Osteoblast (primary cell): ENCODE data around the gene AGBL4. TPM values are rescaled to one million over a fixed set of nuclear protein-coding genes. Genes with fewer than 3 reads are reported as not detected.

Source experiments
- DNase-seq: peaks from one replicate; pipeline ENCODE4 v3.0.0; 2011; ENCODE audit warnings: low spot score, mixed read lengths; ENCODE audit not compliant: insufficient read length; ENCODE audit errors: missing footprints
- H2AFZ ChIP-seq: 2 replicates; pipeline ENCODE4 v1.6.0; 2011; ENCODE audit warnings: mild to moderate bottlenecking, low read length
- H3K27ac ChIP-seq: 2 replicates; pipeline ENCODE4 v1.5.1; 2011; ENCODE audit warnings: mild to moderate bottlenecking, low read depth, low read length, moderate library complexity
- H3K27me3 ChIP-seq: 2 replicates; pipeline ENCODE4 v1.6.0; 2012; ENCODE audit warnings: mild to moderate bottlenecking, control low read depth, inconsistent platforms, low read length, moderate library complexity; ENCODE audit not compliant: insufficient read depth
- H3K36me3 ChIP-seq: 2 replicates; pipeline ENCODE4 v1.5.1; 2011; ENCODE audit warnings: mild to moderate bottlenecking, low read length, control low read depth, moderate library complexity; ENCODE audit not compliant: insufficient read depth
- H3K4me1 ChIP-seq: 2 replicates; pipeline ENCODE4 v1.5.1; 2011; ENCODE audit warnings: mild to moderate bottlenecking, low read length, control low read depth, moderate library complexity; ENCODE audit not compliant: insufficient read depth
- H3K4me2 ChIP-seq: 2 replicates; pipeline ENCODE4 v1.6.0; 2011; ENCODE audit warnings: mild to moderate bottlenecking, low read length; ENCODE audit not compliant: insufficient read depth
- H3K4me3 ChIP-seq: fragments of 200-600 bp; sonication (generic); 3 replicates; pipeline ENCODE4 v1.5.1; 2012; ENCODE audit warnings: mild to moderate bottlenecking, low read length, inconsistent platforms; ENCODE audit not compliant: insufficient read depth
- H3K79me2 ChIP-seq: 2 replicates; pipeline ENCODE4 v1.6.0; 2012; ENCODE audit warnings: mild to moderate bottlenecking, low read length, control low read depth, inconsistent platforms; ENCODE audit not compliant: insufficient read depth
- H3K9me3 ChIP-seq: 2 replicates; pipeline ENCODE4 v1.5.1; 2011; ENCODE audit warnings: low read depth, low read length, control low read depth
- H4K20me1 ChIP-seq: 2 replicates; pipeline ENCODE4 v1.6.0; 2012; ENCODE audit warnings: mild to moderate bottlenecking, low read length, control low read depth; ENCODE audit not compliant: insufficient read depth
- total RNA-seq: library from RNA; depleted of rRNA; stranded (reverse); fragments of >200 nt; gene quantifications from 2 replicates; pipeline ENCODE4 v1.2.3, GENCODE V29; 2012
- TF ChIP-seq, protein P1 (sequence below): IDR thresholded peaks from 2 replicates; pipeline ENCODE4 v1.5.1; 2011; ENCODE audit warnings: mild to moderate bottlenecking, low read depth, low read length, moderate library complexity; ENCODE audit errors: extremely low read depth

The AGBL4 gene
- total RNA-seq, 1 donor, result not detected

DNA sequence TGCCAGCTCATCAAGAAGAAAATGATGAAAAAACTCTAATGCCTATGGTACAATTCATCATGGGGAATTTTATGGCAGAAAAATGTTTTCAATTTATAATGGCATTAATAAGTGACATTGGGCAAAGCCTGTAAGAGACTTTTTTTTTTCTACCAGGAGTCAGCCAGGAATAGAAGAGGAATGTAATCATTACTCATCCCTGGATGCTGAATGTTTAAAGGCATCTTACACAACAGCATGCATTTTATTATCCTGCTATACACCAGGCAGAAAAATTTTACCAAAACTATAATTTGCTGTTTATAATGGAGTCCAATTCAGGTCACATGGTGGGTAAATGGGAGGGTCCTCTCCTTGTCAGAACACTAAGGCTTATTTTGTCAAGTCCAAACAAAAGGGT, 1057.2 kb downstream of the AGBL4 start:
- H3K4me2 ChIP-seq, result no peak overlapping the region
- DNase-seq, result no peak
- no peaks in the 10 kb centered on the region for H3K9me3 ChIP-seq

DNA sequence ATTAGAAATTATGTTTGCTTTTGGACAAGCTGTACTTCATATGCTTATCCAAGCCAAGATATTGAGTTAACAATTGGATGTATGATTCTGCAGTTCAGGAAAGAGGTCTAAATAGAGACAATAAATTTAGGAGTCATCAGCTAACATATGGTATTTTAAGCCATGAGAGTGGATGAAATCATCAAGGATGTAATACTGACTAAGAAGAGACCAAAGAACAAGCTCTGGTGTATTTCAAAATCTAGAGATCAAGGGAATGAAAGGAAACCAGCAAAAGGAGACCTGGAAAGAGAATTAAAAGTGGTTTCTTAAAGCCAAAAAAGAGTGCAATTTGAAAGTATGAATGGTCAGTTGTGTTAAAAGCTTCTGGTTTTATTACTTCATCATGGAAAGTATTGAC, 1063.4 kb downstream of the AGBL4 start:
- Histone ChIP-seq H3K4me3 (no peak overlapping the region), H3K79me2 (no peaks in the 10 kb centered on the region), H3K4me2 (no peak overlapping the region), H3K27me3 (no peaks in the 10 kb centered on the region), H3K9me3 (no peaks in the 10 kb centered on the region), H3K36me3 (no peaks in the 10 kb centered on the region), H2AFZ (no peak overlapping the region), H4K20me1 (no peaks in the 10 kb centered on the region), H3K4me1 (no peaks in the 10 kb centered on the region), H3K27ac (no peak overlapping the region)
- TF ChIP-seq, protein P1, sequence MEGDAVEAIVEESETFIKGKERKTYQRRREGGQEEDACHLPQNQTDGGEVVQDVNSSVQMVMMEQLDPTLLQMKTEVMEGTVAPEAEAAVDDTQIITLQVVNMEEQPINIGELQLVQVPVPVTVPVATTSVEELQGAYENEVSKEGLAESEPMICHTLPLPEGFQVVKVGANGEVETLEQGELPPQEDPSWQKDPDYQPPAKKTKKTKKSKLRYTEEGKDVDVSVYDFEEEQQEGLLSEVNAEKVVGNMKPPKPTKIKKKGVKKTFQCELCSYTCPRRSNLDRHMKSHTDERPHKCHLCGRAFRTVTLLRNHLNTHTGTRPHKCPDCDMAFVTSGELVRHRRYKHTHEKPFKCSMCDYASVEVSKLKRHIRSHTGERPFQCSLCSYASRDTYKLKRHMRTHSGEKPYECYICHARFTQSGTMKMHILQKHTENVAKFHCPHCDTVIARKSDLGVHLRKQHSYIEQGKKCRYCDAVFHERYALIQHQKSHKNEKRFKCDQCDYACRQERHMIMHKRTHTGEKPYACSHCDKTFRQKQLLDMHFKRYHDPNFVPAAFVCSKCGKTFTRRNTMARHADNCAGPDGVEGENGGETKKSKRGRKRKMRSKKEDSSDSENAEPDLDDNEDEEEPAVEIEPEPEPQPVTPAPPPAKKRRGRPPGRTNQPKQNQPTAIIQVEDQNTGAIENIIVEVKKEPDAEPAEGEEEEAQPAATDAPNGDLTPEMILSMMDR, result no peak
- DNase-seq, result no peak

More for the DNA sequence above, 1057.2 kb downstream of the AGBL4 start:
- H2AFZ ChIP-seq, result no peak overlapping the region
- H3K4me3 ChIP-seq, result no peak overlapping the region
- no peaks in the 10 kb centered on the region for H4K20me1 ChIP-seq
- no peaks in the 10 kb centered on the region for H3K36me3 ChIP-seq
- TF ChIP-seq, protein P1, result no peak
- H3K27ac ChIP-seq, result no peak overlapping the region
- H3K79me2 ChIP-seq, result no peaks in the 10 kb centered on the region
- no peaks in the 10 kb centered on the region for H3K4me1 ChIP-seq
- H3K27me3 ChIP-seq, result no peaks in the 10 kb centered on the region

DNA sequence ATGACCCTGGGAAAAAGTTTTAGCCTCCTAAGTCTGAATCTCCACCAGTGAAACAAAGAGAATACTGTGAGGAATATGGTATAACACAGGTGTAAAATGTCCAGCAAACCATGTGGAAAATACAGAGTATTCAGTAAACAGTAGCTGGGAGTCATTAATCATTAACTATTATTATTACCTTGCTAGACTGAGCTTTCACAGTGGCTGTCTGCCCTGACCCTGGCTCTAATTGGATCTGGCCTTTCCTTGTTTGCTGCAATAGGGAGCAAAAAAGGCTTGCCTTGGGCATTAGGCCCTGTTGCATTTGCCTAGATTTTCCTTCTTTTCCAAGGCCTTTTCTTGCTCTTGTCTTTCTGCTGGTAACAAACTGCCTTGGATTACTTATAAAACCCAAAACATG, 1068.0 kb downstream of the AGBL4 start:
- Histone ChIP-seq H3K27me3 (no peaks in the 10 kb centered on the region), H3K4me1 (no peaks in the 10 kb centered on the region), H2AFZ (no peak overlapping the region), H4K20me1 (no peaks in the 10 kb centered on the region), H3K79me2 (no peaks in the 10 kb centered on the region), H3K4me3 (no peak overlapping the region), H3K9me3 (no peaks in the 10 kb centered on the region), H3K4me2 (no peak overlapping the region), H3K27ac (no peak overlapping the region), H3K36me3 (no peaks in the 10 kb centered on the region)
- TF ChIP-seq, protein P1, result no peak
- DNase-seq, result no peak

GRCh38 chr1:48953617-48954016, 1070.1 kb downstream of the AGBL4 start:
- no peaks in the 10 kb centered on the region for H3K9me3 ChIP-seq
- no peaks in the 10 kb centered on the region for H3K36me3 ChIP-seq
- H3K4me3 ChIP-seq, result no peak overlapping the region
- no peaks in the 10 kb centered on the region for H3K79me2 ChIP-seq
- no peak overlapping the region for H2AFZ ChIP-seq
- no peak overlapping the region for H3K27ac ChIP-seq
- no peaks in the 10 kb centered on the region for H3K27me3 ChIP-seq
- DNase-seq, result no peak
- no peaks in the 10 kb centered on the region for H3K4me1 ChIP-seq
- TF ChIP-seq, protein P1, result no peak
- no peak overlapping the region for H3K4me2 ChIP-seq
- H4K20me1 ChIP-seq, result no peaks in the 10 kb centered on the region
